Measurements from ENCODE around the gene EHD1. TPM values are rescaled to one million over a fixed set of nuclear protein-coding genes. Genes with fewer than 3 reads are reported as not detected.

The EHD1 gene
- polyA plus RNA-seq, 1 donor = 105 TPM

- no peak for DNase-seq (ENCODE audit: low read depth)
These were observed 32.2 kb upstream of the EHD1 start for GRCh38 chr11:64910451-64911093.

- DNase-seq (ENCODE audit: low read depth) = no peak
These were observed 31.4 kb upstream of the EHD1 start for GRCh38 chr11:64909653-64910343.

DNA sequence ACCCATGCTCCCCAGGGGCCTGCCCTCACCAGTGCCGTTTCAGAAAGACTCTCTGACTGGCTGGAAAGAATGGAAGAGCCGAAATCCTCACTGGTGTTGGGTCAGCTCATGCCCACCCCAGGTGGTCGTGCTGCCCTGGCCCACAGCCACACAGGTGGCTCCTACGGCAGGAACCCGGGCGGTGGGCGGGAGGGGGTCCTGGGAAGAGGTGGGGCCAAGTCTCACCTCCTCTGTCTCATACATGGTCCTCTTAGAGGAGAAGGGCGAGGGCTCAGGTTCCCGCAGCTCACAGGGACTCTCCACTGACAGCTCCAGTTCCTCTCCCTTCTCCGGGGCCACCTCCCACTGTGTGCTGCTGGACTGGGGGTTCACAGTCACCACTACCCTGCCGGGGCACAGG, 30.3 kb upstream of the EHD1 start:
- DNase-seq (ENCODE audit: low read depth) = no peak

DNA sequence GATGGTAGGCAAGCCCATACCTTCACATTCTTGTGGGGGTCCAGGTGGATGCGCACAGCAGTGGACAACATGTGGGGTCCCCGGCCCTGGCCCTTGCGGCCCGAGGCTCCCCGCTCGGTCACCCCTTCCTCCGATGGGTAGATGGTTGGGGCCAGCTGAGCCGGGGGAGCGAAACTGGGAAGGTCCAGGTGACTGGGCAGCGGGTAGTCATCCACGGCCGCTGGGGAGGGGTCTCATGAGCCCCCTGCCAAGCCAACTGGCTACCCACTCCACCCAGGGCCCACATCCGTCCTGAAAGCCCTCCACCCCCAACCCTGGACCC, 27.9 kb upstream of the EHD1 start:
- no peak for DNase-seq (ENCODE audit: low read depth)

DNA sequence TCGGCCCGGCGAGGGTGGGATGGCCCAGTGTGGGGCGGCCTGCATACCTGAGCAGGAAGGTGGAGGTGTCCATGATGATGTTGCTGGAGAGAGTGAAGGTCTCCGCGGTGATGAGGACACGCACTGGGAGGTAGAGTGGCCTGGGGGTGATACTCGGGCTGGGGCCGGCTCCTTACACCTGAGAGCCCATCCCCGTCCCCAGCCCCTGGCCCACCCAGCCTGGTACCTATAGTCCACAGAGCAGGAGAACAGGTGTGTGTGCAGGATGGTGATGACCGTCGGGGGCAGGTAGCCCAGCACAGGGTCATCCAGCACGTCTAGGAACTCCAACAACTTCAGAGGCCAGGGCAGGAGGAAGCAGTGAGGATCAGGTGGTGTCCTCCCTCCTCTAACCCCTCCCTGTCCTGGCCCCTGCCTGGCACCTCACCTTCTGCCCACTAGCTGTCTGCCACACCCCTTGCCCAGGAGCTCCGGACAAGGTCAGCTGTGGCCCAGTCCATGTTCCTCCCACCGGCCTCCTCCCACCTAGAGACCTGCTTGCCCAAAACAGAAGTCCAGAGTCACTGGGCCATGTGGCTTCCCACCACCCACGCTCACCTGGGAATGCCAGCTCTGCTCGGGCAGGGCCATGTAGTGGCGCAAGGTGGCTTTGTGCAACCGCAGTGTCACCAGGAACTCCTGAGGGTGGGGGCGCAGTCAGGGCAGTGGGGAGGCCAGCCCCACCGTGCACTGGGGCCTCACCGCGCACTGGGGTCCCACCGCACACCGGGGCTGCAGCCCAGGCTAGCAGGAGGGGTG, 27.3 kb upstream of the EHD1 start:
- DNase-seq (ENCODE audit: low read depth) = no peak

DNA sequence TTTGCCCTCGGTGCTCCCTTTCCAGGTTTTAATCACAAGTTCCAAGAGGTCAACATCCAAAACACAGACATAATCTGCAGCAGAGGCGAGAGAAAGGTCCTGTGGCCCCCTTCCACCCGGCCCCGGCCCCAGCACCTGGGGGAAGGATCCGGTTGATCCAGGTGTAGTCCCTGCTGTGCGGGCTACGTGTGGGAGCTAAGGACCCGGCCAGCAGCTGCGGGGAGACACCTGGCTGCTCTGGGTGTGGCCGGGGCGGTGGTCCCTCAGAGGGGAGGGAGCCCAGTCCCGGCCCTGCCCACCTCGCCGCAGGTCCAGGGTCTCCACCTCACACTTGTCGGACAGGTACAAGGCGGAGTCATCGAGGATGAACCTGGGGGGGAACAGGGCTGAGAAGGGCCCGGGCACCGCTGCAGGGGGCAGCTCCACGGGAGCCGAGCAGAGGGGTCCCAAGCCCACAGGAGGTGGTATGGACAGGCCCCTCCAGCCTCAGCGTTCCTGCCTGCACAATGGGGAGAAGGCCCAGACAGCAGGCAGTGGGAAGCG, 24.9 kb upstream of the EHD1 start:
- no peak for DNase-seq (ENCODE audit: low read depth)

DNA sequence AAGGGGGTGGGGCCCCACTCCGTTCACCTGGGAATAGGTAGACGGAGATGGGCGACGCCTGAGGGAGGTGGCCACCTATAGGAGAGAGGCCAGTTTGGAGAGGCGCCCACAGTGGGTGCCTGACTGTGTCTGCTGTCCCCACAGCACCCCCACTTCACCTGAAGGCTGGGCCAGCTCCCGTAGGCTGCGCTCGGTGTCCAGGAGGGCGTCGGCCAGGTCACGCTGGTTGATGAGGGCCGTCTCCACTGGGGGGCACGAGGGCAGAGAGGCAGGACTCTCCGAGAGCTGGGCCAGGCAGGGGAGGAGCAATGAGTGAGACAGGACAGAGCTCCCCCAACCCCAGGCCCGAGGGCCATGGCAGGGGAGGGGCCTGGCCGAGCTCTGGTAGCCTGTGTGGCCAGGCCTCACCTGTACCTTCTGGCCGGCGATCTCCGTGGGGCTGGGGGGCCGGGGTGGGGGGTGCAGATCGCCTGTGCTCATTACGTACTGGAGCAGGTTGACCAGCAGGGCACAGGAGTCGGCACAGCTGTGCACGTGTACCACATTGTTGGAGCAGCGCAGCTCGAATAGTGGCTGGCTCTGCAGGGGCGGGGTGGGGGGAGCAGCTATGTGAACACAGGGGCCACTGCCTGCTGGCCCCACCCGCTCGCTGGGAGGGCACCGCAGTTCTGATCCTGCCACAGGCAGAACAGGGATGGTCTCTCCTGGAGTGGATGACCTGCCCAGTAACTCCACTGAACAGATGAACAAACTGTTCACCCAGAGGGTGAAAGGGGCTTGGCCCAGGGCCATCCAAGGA, 23.9 kb upstream of the EHD1 start:
- DNase-seq (ENCODE audit: low read depth) = no peak

DNA sequence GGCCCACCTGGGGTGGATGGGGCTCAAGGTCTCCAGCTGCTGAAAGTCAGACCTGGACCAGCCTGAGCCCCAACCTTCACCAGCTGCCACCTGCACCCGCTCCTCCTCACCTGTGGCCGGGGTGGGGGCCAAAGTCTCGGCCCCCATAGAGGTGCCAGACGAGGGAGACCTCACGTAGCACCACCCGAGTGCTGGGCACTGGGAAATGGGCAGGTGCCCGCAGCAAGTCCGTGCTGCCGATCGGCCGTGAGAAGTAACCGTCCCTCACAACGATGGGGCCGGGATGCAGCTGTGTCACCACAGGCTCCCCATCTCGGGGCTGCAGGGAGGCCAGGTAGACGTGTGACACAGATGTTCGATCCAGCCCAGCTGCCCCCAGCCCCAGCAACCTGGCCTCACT, 22.4 kb upstream of the EHD1 start:
- DNase-seq (ENCODE audit: low read depth) = no peak

DNA sequence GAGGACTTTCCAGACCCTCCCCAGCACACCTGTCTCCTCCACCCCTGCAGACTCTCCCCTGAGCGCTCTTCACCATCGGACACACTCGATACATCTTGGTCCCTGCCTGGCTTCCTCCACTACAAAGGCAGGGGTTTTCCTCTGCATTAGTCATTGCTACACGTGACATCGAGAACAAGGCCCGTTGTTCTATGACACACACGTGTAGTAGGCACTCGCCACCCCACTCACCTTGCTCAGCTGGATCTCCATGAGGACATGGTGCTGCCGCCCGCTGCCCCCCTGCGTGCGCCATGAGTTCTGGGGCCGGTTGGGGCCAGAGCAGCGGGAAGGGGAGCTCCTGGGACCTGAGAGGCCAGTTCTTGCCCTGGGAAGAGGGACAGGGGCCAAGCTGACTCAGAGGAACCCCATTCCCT, 21.9 kb upstream of the EHD1 start:
- no peak for DNase-seq (ENCODE audit: low read depth)

GRCh38 chr11:64898541-64898940, 20.1 kb upstream of the EHD1 start:
- no peak for DNase-seq (ENCODE audit: low read depth)

DNA sequence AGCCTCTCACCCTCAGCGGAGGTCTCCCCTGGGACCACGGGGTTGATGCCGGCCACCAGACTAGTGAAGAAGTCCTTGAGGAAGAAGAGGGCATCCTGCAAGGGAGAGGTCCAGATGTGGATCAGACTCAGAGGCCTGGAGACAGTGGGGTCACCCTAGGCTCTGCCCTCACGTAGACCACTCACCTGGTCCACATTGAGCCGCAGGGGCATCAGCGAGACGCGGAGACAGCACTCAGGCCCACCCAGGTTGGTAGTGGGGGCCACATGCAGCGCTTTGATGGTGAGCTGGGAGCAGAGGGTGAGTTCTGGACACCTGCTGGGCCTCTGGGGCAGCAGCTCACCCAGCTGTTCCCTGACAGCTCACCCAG, 19.6 kb upstream of the EHD1 start:
- no peak for DNase-seq (ENCODE audit: low read depth)

DNA sequence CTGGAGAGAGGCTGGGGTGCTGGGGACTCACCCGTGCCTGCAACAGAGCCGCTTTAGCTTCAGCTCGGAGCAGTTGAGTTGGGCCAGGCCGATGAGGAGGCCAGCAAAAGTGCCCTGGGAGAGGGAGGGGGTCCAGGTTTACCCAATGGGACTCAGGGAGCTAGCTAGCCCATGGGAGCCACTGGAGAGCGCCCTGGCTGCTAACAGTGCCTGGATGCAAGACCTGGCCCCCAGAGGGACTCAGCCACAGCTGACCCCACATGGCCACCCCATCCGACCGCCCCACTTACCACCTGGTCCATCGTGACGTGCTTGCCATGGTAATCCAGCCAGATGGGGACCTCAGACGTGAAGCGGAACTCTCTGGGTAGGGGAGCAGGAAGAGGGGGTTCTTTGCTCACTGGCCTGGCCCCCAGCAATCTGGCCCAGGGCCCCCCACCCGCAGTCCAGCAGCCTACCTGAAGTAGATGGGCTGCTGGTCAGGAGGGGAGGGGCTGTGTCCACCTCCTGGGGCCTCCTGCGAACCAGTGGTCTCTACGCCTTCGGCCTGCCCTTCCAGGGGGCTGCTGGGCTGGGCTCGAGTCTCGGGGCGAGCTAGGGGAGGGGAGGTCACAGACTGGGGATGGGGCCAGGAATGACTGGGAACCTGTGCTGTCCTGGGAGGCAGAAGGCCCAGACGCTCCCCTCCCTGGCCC, 19.1 kb upstream of the EHD1 start:
- DNase-seq (ENCODE audit: low read depth) = no peak

GRCh38 chr11:64896448-64897022, 18.1 kb upstream of the EHD1 start:
- no peak for DNase-seq (ENCODE audit: low read depth)

- no peak for DNase-seq (ENCODE audit: low read depth)
These were observed 16.5 kb upstream of the EHD1 start for GRCh38 chr11:64894812-64895452.

- no peak for DNase-seq (ENCODE audit: low read depth)
These were observed 15.8 kb upstream of the EHD1 start for GRCh38 chr11:64894070-64894811.

DNA sequence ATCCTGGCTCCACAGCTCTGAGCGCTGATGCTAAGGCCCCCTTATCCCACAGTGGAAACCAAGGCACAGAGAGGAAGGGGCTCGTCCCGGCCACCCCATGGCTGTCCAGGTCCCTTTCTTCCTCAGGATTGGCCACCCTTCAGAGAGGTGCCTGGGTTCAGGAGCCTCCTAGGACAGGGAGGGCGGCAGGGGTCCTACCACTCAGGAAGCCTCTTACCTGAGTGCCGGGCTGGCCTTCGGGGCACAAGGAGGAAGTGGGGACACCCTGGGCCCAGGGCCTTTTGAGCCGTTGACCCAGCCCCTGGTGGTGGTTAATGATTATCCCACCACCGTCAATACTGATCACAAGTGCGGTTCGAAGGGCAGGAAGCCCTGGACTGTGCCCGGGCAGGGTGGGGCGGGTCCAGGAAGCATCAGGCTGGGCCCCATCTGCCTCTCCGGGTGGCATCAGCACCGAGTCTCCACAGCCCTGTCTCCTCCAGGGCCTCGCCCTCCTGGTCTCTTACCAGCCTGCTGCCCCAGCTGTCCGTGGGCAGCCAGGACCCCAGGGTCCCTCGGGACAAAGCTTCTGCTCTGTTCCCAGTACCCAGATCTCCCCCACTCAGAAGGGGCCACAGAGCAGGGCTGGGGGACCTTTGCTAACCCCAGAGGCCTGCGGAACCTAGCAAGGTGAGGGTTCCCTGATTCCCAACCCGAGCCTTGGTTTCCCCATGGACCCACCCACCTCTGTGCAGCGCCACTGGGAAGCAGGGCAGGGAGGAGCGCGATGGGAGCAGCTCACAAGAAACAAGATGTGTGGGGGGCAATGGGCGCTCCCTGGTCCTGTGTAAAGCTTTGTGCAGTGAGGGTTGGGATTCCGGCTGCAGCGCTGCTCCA, 15.0 kb upstream of the EHD1 start:
- no peak for DNase-seq (ENCODE audit: low read depth)

DNA sequence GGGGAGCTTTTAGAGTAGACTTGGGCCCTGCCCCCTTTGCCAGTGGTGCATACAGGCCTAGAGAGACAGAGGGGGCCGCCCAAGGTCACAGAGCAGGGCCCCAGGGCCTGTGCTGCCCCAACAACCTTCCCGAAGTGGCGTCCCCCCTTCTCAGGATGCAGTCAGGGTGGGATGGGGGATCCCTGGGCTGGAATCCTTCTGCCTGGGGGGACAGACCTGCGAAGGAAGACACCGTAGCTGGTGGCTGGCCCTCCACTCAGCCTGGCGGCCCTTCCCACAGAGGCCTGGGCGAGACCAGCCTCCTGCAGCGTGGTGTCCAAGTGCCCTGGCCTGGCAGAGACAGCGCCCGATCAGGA, 14.4 kb upstream of the EHD1 start:
- no peak for DNase-seq (ENCODE audit: low read depth)

- no peak for DNase-seq (ENCODE audit: low read depth)
These were observed 14.0 kb upstream of the EHD1 start for GRCh38 chr11:64892411-64892831.

DNA sequence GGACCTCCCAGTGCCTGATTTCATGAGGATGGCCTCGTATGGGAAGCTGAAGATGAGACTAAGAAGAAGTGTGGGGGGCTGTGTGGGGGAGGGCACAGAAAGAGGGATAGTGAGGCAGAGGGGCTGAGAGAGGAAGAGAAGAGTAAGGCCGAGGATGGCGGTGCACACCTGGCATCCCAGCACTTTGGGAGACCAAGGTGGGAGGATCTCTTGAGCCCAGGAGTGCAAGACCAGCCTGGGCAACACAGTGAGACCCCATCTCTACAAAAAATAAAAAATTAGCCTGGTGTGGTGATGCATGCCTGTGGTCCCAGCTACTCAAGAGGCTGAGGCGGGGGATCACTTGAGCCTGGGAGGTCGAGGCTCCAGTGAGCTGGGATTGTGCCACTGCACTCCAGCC, 13.5 kb upstream of the EHD1 start:
- no peak for DNase-seq (ENCODE audit: low read depth)

All from forelimb muscle (tissue), 1 donor.